Heart left ventricle (tissue), 16 donors: Measurements from ENCODE around the gene TRAPPC5. TPM values are rescaled to one million over a fixed set of nuclear protein-coding genes. Genes with fewer than 3 reads are reported as not detected.

Experiments
- ATAC-seq, 4 donors: fragments of 200-7000 bp; cut with Tn5 transposase; one replicate each; pipeline ENCODE4 v1.9.1; 2020 to 2022; ENCODE audit warnings: moderate library complexity in 4 of 4, mild to moderate bottlenecking in 3 of 4, moderate number of reproducible peaks in 1 of 4
- DNase-seq, 5 donors: peaks; one replicate each; pipeline ENCODE4 v3.0.0-alpha.2; 2020
- H3K27ac ChIP-seq, 12 donors: fragments of 200-600 bp; sonication (generic) in 4 of 12; one replicate each; pipeline versions ENCODE4 v1.5.0 to v1.8.0; 2016 to 2022; ENCODE audit warnings: mild to moderate bottlenecking in 2 of 12
- H3K27me3 ChIP-seq, 9 donors: fragments of 200-600 bp; sonication (generic) in 2 of 9; one replicate each; pipeline versions ENCODE4 v1.5.1 to v1.8.0; 2016 to 2022; ENCODE audit warnings: mild to moderate bottlenecking in 3 of 9
- H3K36me3 ChIP-seq, 9 donors: fragments of 200-600 bp; sonication (generic) in 2 of 9; one replicate each; pipeline versions ENCODE4 v1.5.0 to v1.8.0; 2018 to 2022; ENCODE audit warnings: mild to moderate bottlenecking in 2 of 9
- H3K4me1 ChIP-seq, 12 donors: fragments of 200-600 bp; sonication (generic) in 4 of 12; one replicate each; pipeline versions ENCODE4 v1.5.0 to v1.8.0; 2016 to 2022; ENCODE audit warnings: mild to moderate bottlenecking in 3 of 12
- H3K4me3 ChIP-seq, 12 donors: fragments of 200-600 bp; sonication (generic) in 4 of 12; one replicate each; pipeline versions ENCODE4 v1.5.0 to v1.8.0; 2017 to 2022; ENCODE audit warnings: mild to moderate bottlenecking in 9 of 12, moderate library complexity in 4 of 12
- H3K9me3 ChIP-seq, 12 donors: fragments of 200-600 bp; sonication (generic) in 4 of 12; one replicate each; pipeline versions ENCODE4 v1.5.0 to v1.8.0; 2016 to 2022; ENCODE audit warnings: mild to moderate bottlenecking in 1 of 12
- POLR2A ChIP-seq, 2 donors: fragments of 450-650 bp; IDR thresholded peaks; one replicate each; pipeline ENCODE4 v1.6.1; 2017; ENCODE audit warnings: antibody characterized with exemption in 2 of 2, mild to moderate bottlenecking in 2 of 2, moderate library complexity in 2 of 2
- WGBS, 4 donors: extraction: QIAGEN DNeasy Blood & Tissue Kit in 2 of 4; methylation state at CpG; one replicate each; pipeline versions ENCODE4 v1.1.5 to v1.1.7; 2013 to 2018; 5-methylcytosine and 5-hydroxymethylcytosine counted together
- intact Hi-C, 10 donors: fragments of 100-400 bp; cut with DNase I; formaldehyde crosslinking; loops; one replicate each; pipeline versions ENCODE4 v1.11.1 to v1.14.2; 2022
- polyA plus RNA-seq, 2 donors: library from polyadenylated mRNA; stranded (reverse); fragments of 200-250 nt; gene quantifications; one replicate each; pipeline ENCODE4 v1.2.3, GENCODE V29; 2013
- total RNA-seq, 9 donors: library from RNA; depleted of rRNA in 2 of 9; stranded (reverse); fragments of >200 nt in 2 of 9; fragmentation: NEBNext Ultra II Directional in 3 of 9; extraction: Animal tissue kit (Norgen Biotek cat#: 25700) in 3 of 9; gene quantifications; one replicate each; pipeline versions ENCODE4 v1.1.0 to v1.2.4, GENCODE V29; 2016 to 2023
- TF ChIP-seq, protein P1 (sequence below), 12 donors: fragments of 200-600 bp; sonication (generic) in 4 of 12; IDR thresholded peaks; one replicate each; pipeline versions ENCODE4 v1.5.0 to v1.8.0; 2018 to 2022; ENCODE audit warnings: antibody characterized with exemption in 12 of 12, mild to moderate bottlenecking in 5 of 12
- donor health status: ischemic (EF 13 %, LVEDD 7.1; RV severe dilation, severe dysfunction).
- donor health status: healthy with polysubstance abuse.
- donor health status: DM: no; HTN: yes; CAD: no.
- donor health status: DM: no; HTN: no; CAD: no.
- donor health status: ischemic (EF 25% LVEDD 6.9; RV normal size, moderate dysfunction).
- donor health status: ischemic (EF 25% LVEDD 5.7; RV mildly dilated, moderate dysfunction).
- donor health status: healthy.
- donor health status: DM: yes; HTN: yes; CAD: no.
- donor health status: ischemic (EF 35%, LVEDD 5.7; RV mildly dilated, moderate dysfunction).
- donor health status: nonischemic (EF 11% LVEDD 7.7; RV severe dilation, severe dysfunction).
- donor health status: DM: yes; HTN: yes; CAD: no.
- donor health status: PGD.
- donor health status: ischemic (EF 29% LVEDD 5.4; RV normal size, mild dysfunction).
- donor health status: nonischemic (EF 23%, LVEDD 6.1; RV moderate dilation, normal function).

TRAPPC5 gene
- total and polyA plus RNA-seq, 11 donors: 60.1 to 170 (median 96.9) TPM

DNA sequence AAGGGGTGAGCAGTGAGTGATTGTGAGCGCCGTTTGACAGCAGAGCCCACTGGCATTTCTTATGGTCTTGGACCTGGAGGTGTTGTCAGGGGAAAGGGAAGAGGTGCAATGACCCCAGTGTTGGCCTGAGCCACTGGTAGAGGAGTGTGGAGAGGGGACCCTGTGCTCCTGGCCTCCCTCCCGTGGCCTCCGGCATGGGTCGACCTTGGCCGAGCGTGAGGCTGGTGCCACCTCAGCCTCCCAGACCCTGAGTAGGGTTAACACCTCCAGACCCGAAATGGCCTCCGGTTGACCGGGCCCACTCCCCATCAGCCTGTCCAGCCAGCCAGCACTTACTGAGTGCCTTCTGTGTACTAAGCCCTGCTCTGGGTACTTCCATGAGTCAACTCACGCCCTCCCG, 6.5 kb downstream of the TRAPPC5 start:
- WGBS, 4 donors: 82 to 86% (median 85%) methylated on average over 12 of the region's 12 CpGs
- H3K9me3 ChIP-seq: no peaks in the 10 kb centered on the region
- peaks cover 0 to 33% (median 26%) of the 10 kb centered on the region in 9 donors for H3K36me3 ChIP-seq
- intact Hi-C loops: loop anchor here in 5 of 10 donors (10.0 kb wide), 4 partner anchors 108 to 582 kb away; no protein-coding TSS in a partner anchor
- no peak overlapping the region for H3K4me3 ChIP-seq
- DNase-seq (no peak), ATAC-seq (peak in 1 of 4 donors; percentile 21)
- no peak overlapping the region for H3K27ac ChIP-seq
- peaks cover 0 to 23% (median 0%) of the 10 kb centered on the region in 9 donors for H3K27me3 ChIP-seq
- TF ChIP-seq, protein P1, sequence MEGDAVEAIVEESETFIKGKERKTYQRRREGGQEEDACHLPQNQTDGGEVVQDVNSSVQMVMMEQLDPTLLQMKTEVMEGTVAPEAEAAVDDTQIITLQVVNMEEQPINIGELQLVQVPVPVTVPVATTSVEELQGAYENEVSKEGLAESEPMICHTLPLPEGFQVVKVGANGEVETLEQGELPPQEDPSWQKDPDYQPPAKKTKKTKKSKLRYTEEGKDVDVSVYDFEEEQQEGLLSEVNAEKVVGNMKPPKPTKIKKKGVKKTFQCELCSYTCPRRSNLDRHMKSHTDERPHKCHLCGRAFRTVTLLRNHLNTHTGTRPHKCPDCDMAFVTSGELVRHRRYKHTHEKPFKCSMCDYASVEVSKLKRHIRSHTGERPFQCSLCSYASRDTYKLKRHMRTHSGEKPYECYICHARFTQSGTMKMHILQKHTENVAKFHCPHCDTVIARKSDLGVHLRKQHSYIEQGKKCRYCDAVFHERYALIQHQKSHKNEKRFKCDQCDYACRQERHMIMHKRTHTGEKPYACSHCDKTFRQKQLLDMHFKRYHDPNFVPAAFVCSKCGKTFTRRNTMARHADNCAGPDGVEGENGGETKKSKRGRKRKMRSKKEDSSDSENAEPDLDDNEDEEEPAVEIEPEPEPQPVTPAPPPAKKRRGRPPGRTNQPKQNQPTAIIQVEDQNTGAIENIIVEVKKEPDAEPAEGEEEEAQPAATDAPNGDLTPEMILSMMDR (IDR thresholded peaks at IDR 0.05): no peak
- H3K4me1 ChIP-seq: peaks cover 0 to 4% (median under 1%) of the 10 kb centered on the region in 12 donors

DNA sequence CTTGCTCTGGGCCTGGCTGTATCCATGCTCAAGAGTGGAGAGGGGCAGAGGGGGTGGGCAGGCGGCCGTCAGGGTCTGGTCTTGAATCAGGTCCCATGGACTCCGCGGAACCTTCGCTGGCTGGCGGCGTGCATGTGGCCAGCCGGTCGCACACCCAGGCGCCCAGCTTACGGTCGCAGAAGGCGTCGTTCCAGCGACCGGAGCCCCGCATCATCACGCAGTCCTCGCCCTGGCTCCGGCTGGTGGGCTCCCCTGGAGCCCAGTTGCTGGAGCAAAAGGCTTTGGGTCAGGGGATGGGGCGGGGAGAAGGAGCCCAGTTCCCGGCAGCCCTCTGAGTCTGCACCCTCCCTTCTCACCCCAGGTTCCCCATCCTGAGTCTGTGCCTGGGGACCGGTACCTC, 8.5 kb downstream of the TRAPPC5 start:
- Histone ChIP-seq H3K9me3 (no peaks in the 10 kb centered on the region), H3K27me3 (peaks cover 0 to 23% (median 0%) of the 10 kb centered on the region in 9 donors), H3K4me1 (no peaks in the 10 kb centered on the region), H3K27ac (no peak overlapping the region), H3K4me3 (no peak overlapping the region), H3K36me3 (peaks cover 0 to 13% (median 7%) of the 10 kb centered on the region in 9 donors)
- intact Hi-C loops: loop anchor here in 5 of 10 donors (10.0 kb wide), 4 partner anchors 106 to 584 kb away; no protein-coding TSS in a partner anchor
- no peak for ATAC-seq
- TF ChIP-seq POLR2A (IDR thresholded peaks at IDR 0.05): no peak
- TF ChIP-seq, protein P1 (IDR thresholded peaks at IDR 0.05): no peak
- WGBS, 4 donors: 22 to 37% (median 28%) methylated on average over 23 of the region's 23 CpGs
- DNase-seq: no peak

DNA sequence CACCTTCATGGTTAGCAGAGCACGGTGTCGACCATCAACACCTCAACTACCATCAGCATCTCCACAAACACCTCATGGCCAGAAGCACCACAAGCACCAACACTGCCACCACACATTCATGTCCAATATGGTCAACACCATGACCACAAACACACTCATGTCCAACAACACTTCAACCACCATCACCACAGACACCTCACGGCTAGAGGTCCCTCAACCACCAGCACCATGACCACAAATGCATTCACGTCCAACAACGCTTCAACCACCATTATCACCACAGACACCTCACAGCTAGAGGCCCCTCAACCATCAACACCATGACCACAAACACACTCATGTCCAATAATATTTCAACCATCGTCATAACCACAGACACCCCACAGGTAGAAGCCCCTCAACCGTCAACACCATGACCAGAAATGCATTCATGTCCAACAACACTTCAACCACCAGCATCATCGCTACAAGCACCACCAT, 10.2 kb downstream of the TRAPPC5 start:
- no peak overlapping the region for H3K27ac ChIP-seq
- WGBS, 4 donors: 86 to 94% (median 87%) methylated on average over 8 of the region's 8 CpGs
- intact Hi-C loops: no loop called here
- H3K36me3 ChIP-seq: no peaks in the 10 kb centered on the region
- H3K27me3 ChIP-seq: peaks cover 0 to 23% (median 4%) of the 10 kb centered on the region in 9 donors
- ATAC-seq (no peak), DNase-seq (no peak)
- H3K4me1 ChIP-seq: no peaks in the 10 kb centered on the region
- H3K4me3 ChIP-seq: no peak overlapping the region
- TF ChIP-seq POLR2A (IDR thresholded peaks at IDR 0.05): no peak
- TF ChIP-seq, protein P1 (IDR thresholded peaks at IDR 0.05): no peak
- H3K9me3 ChIP-seq: no peaks in the 10 kb centered on the region

DNA sequence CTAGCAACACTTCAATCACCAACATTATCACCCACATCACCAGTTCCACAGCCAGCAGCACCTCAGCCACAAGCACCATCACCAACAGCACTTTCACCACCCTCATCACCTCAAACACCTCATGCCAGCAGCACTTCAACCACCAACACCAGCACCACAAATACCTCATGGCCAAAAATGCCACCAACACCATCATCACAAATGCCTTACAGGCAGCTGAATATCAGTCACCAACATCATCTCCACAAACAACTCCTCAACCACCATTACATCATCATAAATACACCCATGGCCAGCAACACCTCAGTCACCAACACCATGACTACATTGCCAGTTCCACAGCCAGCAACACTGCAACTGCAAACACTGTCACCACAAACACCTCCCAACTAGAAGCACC, 10.9 kb downstream of the TRAPPC5 start:
- DNase-seq (no peak), ATAC-seq (no peak)
- H3K4me1 ChIP-seq: no peaks in the 10 kb centered on the region
- no peak overlapping the region for H3K27ac ChIP-seq
- no peaks in the 10 kb centered on the region for H3K9me3 ChIP-seq
- H3K27me3 ChIP-seq: peaks cover 0 to 24% (median 4%) of the 10 kb centered on the region in 9 donors
- no peak overlapping the region for H3K4me3 ChIP-seq
- TF ChIP-seq POLR2A (IDR thresholded peaks at IDR 0.05): no peak
- TF ChIP-seq, protein P1 (IDR thresholded peaks at IDR 0.05): no peak
- intact Hi-C loops: no loop called here
- H3K36me3 ChIP-seq: no peaks in the 10 kb centered on the region
